HepG2 (cell line): ENCODE measurements around the gene NCOA5. TPM values are rescaled to one million over a fixed set of nuclear protein-coding genes. Genes with fewer than 3 reads are reported as not detected.

ENCODE experiments used
- CBX5 ChIP-seq: sonication (generic); formaldehyde crosslinking; IDR thresholded peaks from 2 replicates; pipeline ENCODE4 v1.4.0; 2020; ENCODE audit warnings: missing genetic modification reagents, borderline replicate concordance
- CCDC6 ChIP-seq: sonication (generic); formaldehyde crosslinking; IDR thresholded peaks from 2 replicates; pipeline ENCODE4 v1.8.1; 2022; ENCODE audit warnings: mild to moderate bottlenecking, missing genetic modification reagents, moderate library complexity
- FOXC1 ChIP-seq: sonication (generic); formaldehyde crosslinking; IDR thresholded peaks from 2 replicates; pipeline ENCODE4 v1.8.0; 2022; ENCODE audit warnings: mild to moderate bottlenecking, missing genetic modification reagents, borderline replicate concordance
- FOXJ3 ChIP-seq: sonication (generic); formaldehyde crosslinking; IDR thresholded peaks from 2 replicates; pipeline ENCODE4 v1.4.0; 2020; ENCODE audit warnings: missing genetic modification reagents, mild to moderate bottlenecking, borderline replicate concordance
- FOXP4 ChIP-seq: sonication (generic); formaldehyde crosslinking; IDR thresholded peaks from 2 replicates; pipeline ENCODE4 v1.4.0; 2020; ENCODE audit warnings: missing genetic modification reagents
- GABPB1 ChIP-seq: IDR thresholded peaks from 2 replicates; pipeline ENCODE4 v1.6.1; 2016; ENCODE audit warnings: mild to moderate bottlenecking, missing genetic modification reagents, moderate library complexity, missing compliant biosample characterization
- GPBP1L1 ChIP-seq: sonication (generic); formaldehyde crosslinking; IDR thresholded peaks from 2 replicates; pipeline ENCODE4 v1.5.0; 2020; ENCODE audit warnings: mild to moderate bottlenecking, missing genetic modification reagents
- MTA1 ChIP-seq: sonication (generic); formaldehyde crosslinking; IDR thresholded peaks from 2 replicates; pipeline ENCODE4 v1.4.0; 2020; ENCODE audit warnings: missing genetic modification reagents, mild to moderate bottlenecking, borderline replicate concordance
- NFE2L2 ChIP-seq: fragments of 150-350 bp; IDR thresholded peaks from 2 replicates; pipeline ENCODE4 v1.6.1; 2014; ENCODE audit warnings: low read length
- RAD51 ChIP-seq: fragments of 450-650 bp; IDR thresholded peaks from 2 replicates; pipeline ENCODE4 v1.6.1; 2016; ENCODE audit warnings: borderline replicate concordance
- RBFOX2 ChIP-seq: fragments of 200-400 bp; formaldehyde crosslinking; IDR thresholded peaks from 2 replicates; pipeline ENCODE4 v1.6.1; 2017; ENCODE audit warnings: low read depth, mild to moderate bottlenecking, low read length
- ZBTB10 ChIP-seq: sonication (generic); formaldehyde crosslinking; IDR thresholded peaks from 2 replicates; pipeline ENCODE4 v1.4.0; 2020; ENCODE audit warnings: missing genetic modification reagents, borderline replicate concordance
- ZFP1 ChIP-seq: IDR thresholded peaks from 2 replicates; pipeline ENCODE4 v1.6.1; 2016
- ZNF224 ChIP-seq: sonication (generic); formaldehyde crosslinking; IDR thresholded peaks from 2 replicates; pipeline ENCODE4 v1.5.0; 2020; ENCODE audit warnings: mild to moderate bottlenecking, missing genetic modification reagents
- ZNF230 ChIP-seq: sonication (generic); formaldehyde crosslinking; IDR thresholded peaks from 2 replicates; pipeline ENCODE4 v1.4.0; 2020; ENCODE audit warnings: mild to moderate bottlenecking, missing genetic modification reagents
- ZNF597 ChIP-seq: sonication (generic); formaldehyde crosslinking; IDR thresholded peaks from 2 replicates; pipeline ENCODE4 v1.5.0; 2020; ENCODE audit warnings: missing genetic modification reagents
- ZNF607 ChIP-seq: sonication (generic); formaldehyde crosslinking; IDR thresholded peaks from 2 replicates; pipeline ENCODE4 v1.5.1; 2020; ENCODE audit warnings: missing genetic modification reagents, mild to moderate bottlenecking, borderline replicate concordance
- ZNF639 ChIP-seq: conservative IDR thresholded peaks from 2 replicates; pipeline ENCODE4 v1.6.1; 2018; ENCODE audit warnings: missing genetic modification reagents
- ZNF674 ChIP-seq: sonication (generic); formaldehyde crosslinking; IDR thresholded peaks from 2 replicates; pipeline ENCODE4 v1.5.0; 2020; ENCODE audit warnings: low read depth, mild to moderate bottlenecking, missing genetic modification reagents
- ZSCAN30 ChIP-seq: sonication (generic); formaldehyde crosslinking; IDR thresholded peaks from 2 replicates; pipeline ENCODE4 v1.5.0; 2020; ENCODE audit warnings: mild to moderate bottlenecking, missing genetic modification reagents
- polyA plus RNA-seq, 8 experiments: library from polyadenylated mRNA; depleted of rRNA in 3 of 8; stranded (reverse) in 7 of 8; unstranded in 1 of 8; fragments of >200 nt; fragmentation: Illumina TruSeq in 4 of 8; extraction: Trizol in 4 of 8; gene quantifications; 2 replicates each; pipeline versions ENCODE4 v1.2.1 to v1.2.3, GENCODE V29; 2011 to 2016; ENCODE audit warnings: low read depth in 4 of 8, missing spikeins in 1 of 8, mixed read lengths in 1 of 8; ENCODE audit not compliant: insufficient read depth in 1 of 8
- total RNA-seq, 5 experiments: library from RNA; depleted of rRNA; stranded (reverse); fragments of >200 nt; fragmentation: Illumina TruSeq; extraction: Trizol; gene quantifications; 2 replicates each; pipeline ENCODE4 v1.2.3, GENCODE V29; 2016; ENCODE audit warnings: low read depth in 1 of 5

Gene NCOA5
- total and polyA plus RNA-seq, 2 of the 13 experiments (the other 11 are each of a cell fraction or from before 2014, with no cell fraction given), result 16.5 to 28.4 TPM

- no peak for TF ChIP-seq FOXC1 (CRISPR knock-in tag)
- no peak for TF ChIP-seq ZFP1 (CRISPR knock-in tag)
- TF ChIP-seq RBFOX2, result peak; percentile 60
- 0 out of 2 replicates have a peak, but pooled peaks have one; percentile 70 for TF ChIP-seq ZNF230 (CRISPR knock-in tag)
- TF ChIP-seq ZNF607, result peak; percentile 34; the same call in 1 of the 2 replicates
- 0 out of 2 replicates have a peak, but pooled peaks have one; percentile 33 for TF ChIP-seq CCDC6 (CRISPR knock-in tag)
- TF ChIP-seq FOXJ3 (CRISPR knock-in tag), result no peak
- no peak for TF ChIP-seq ZNF597
- 0 out of 2 replicates have a peak, but pooled peaks have one; percentile 38 for TF ChIP-seq ZNF224
- TF ChIP-seq MTA1 (CRISPR knock-in tag), result peak; percentile 37; the same call in 1 of the 2 replicates
- no peak for TF ChIP-seq ZNF639
- TF ChIP-seq FOXP4, result no peak; the same call in 1 of the 2 replicates
- TF ChIP-seq RAD51, result no peak
- TF ChIP-seq NFE2L2, result no peak
- TF ChIP-seq GABPB1 (CRISPR knock-in tag), result peak; percentile 64; the same call in 1 of the 2 replicates
- TF ChIP-seq ZBTB10, result no peak
- no peak for TF ChIP-seq GPBP1L1
- peak; percentile 23; the same call in 1 of the 2 replicates for TF ChIP-seq CBX5 (CRISPR knock-in tag)
- TF ChIP-seq ZSCAN30 (CRISPR knock-in tag), result no peak
- TF ChIP-seq ZNF674 (CRISPR knock-in tag), result no peak
Observed at GRCh38 chr20:46021361-46022359, 68.1 kb downstream of the NCOA5 start (continued).
